ENCODE measurements around the gene U2AF1. TPM values are rescaled to one million over a fixed set of nuclear protein-coding genes. Genes with fewer than 3 reads are reported as not detected.
"Not testable (repeated sequence)": the region's sequence is repeated elsewhere in the genome, so short reads cannot be mapped to it uniquely, and the experiment has no call there.

The U2AF1 gene, protein sequence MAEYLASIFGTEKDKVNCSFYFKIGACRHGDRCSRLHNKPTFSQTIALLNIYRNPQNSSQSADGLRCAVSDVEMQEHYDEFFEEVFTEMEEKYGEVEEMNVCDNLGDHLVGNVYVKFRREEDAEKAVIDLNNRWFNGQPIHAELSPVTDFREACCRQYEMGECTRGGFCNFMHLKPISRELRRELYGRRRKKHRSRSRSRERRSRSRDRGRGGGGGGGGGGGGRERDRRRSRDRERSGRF
- total RNA-seq, result 10 to 100 TPM; 27.0 to 83.0 (median 47.6) TPM

DNA sequence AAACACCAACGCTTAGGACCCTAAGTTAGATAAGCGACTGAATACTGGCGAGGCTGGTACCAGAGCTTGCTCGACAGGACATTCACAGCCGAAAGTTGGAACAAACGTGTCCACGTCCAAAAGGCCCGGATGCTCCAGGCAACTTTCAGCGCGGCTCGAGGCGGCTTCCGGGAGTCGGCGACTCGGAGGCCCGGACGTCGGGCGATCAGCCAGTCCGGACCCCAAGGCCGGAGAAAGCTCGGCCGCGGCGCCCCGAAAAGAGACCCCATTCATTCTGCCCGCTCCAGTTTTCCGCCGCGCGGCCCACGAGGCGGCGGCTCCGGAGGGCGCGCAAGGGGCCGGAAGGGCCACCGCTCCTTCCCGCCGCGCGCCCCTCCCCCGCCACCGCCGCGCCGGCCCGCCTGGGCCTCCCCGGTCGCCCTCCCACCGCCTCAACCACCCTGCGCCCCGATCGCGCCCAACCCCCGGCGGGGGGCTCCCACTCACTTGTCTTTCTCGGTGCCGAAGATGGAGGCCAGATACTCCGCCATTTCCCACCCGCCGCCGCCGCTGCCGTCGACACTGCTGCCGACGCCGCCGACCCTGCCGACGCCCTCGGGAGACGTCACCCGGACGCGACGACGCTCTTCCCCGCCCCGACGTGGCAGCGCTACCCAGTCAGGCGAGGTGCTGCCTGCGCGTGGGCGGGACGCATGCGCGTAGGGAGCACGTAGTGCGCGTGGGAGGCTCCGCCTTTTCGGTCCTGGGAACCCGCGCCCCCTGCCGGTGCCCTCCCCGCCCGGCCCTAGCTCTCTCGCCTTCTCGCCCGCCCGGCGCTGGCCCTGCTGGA lies at the start of gene U2AF1:
Gene U2AF1 (minus strand): TSS at position 606 of the 829 bp plus-strand sequence. CDS start 76 bp downstream, at position 530.
- TF ChIP-seq, protein P1, sequence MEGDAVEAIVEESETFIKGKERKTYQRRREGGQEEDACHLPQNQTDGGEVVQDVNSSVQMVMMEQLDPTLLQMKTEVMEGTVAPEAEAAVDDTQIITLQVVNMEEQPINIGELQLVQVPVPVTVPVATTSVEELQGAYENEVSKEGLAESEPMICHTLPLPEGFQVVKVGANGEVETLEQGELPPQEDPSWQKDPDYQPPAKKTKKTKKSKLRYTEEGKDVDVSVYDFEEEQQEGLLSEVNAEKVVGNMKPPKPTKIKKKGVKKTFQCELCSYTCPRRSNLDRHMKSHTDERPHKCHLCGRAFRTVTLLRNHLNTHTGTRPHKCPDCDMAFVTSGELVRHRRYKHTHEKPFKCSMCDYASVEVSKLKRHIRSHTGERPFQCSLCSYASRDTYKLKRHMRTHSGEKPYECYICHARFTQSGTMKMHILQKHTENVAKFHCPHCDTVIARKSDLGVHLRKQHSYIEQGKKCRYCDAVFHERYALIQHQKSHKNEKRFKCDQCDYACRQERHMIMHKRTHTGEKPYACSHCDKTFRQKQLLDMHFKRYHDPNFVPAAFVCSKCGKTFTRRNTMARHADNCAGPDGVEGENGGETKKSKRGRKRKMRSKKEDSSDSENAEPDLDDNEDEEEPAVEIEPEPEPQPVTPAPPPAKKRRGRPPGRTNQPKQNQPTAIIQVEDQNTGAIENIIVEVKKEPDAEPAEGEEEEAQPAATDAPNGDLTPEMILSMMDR (IDR thresholded peaks at IDR 0.05; ENCODE audit: low read depth), result not testable (repeated sequence)

DNA sequence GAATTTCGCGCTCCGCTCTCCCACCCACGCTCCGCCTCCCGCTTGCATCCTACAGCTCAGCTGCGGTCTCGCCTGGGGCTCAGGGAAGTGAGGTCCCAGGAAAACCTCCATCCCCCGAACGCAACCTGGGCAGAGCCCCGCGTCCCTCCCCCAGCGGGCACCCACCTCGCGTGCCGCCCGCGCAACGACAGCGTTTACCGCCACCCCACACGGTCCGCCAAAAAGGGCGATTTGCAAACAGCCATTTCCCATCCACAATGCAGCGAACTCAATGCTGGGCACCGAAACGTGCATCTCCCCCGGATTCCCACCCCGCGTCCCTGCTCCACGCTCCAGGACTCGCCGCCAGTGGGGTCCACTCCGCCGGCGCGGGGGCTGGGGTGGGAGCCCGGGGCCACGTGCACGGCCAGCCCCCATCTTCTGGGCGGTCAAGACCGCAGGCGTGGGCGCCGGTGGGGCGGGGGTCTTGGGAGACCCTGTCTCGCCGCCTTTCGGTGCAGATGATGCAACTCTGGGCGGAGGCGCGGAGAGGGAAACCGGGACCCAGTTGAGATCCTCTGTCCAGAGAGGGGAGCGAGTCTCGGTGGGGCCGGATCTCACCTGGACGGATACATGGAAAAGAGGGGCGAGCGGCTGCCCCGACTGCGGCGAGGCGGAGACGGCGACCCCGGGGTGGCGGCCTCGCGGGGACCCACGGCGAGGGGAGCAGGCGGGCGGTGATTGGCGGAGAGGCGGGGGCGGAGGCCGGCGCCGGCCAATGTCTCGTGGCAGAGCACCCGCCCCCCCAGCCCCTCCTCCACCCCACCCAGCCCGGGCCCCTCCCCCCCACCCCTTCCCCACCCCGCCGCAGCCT lies 32.0 kb downstream of the U2AF1 start, which contains the start of gene CBS:
Gene CBS (minus strand): TSS at position 666 of the 853 bp plus-strand sequence. CDS start 3,642 bp downstream, outside the sequence.
- TF ChIP-seq, protein P1 (IDR thresholded peaks at IDR 0.05; ENCODE audit: low read depth), result not testable (repeated sequence)

Other genes with a start within 250 kb of the U2AF1 start
- 10 to 100 TPM in 1 of 4 donors, 1 to 10 TPM in 3; 5.4 to 12.8 (median 6.9) TPM for gene WDR4, start 228.0 kb downstream of the U2AF1 start, total RNA-seq
- gene NDUFV3, start 214.3 kb downstream of the U2AF1 start, total RNA-seq, result 10 to 100 TPM; 41.4 to 61.0 (median 49.5) TPM
- not detected for gene ERVH48-1, start 181.9 kb downstream of the U2AF1 start, total RNA-seq
- gene PKNOX1, start 133.0 kb downstream of the U2AF1 start, total RNA-seq, result 1 to 10 TPM; 7.9 to 9.2 (median 8.4) TPM
- 10 to 100 TPM in 3 of 4 donors, 1 to 10 TPM in 1; 6.0 to 33.7 (median 21.1) TPM for gene CBS, start 31.7 kb downstream of the U2AF1 start, total RNA-seq
- gene CRYAA, start 61.4 kb upstream of the U2AF1 start, total RNA-seq, result not detected